Embryonic facial prominence (tissue), 1 donor: Measurements from ENCODE around the gene MEI1.
"Not testable (repeated sequence)": the region's sequence is repeated elsewhere in the genome, so short reads cannot be mapped to it uniquely, and the experiment has no call there.

Experiments
- DNase-seq: peaks from one replicate; pipeline ENCODE4 v3.0.0-alpha.2; 2016; ENCODE audit errors: extremely low spot score

MEI1 gene

DNA sequence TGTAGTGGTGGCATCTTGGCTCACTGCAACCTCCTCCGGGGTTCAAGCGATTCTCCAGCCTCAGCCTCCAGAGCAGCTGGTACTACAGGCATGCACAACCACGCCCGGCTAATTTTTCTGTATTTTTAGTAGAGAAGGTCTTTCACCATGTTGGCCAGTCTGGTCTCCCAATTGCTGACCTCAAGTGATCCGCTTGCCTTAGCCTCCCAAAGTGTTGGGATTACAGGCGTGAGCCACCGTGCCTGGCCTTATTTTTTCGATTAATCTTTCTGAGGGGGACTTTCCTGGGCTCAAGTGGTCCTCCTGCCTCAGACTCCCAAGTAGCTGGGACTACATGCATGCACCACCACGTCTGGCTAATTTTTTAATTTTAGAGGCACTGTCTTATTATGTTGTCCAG lies 16.3 kb upstream of the MEI1 start:
- DNase-seq, result no peak

DNA sequence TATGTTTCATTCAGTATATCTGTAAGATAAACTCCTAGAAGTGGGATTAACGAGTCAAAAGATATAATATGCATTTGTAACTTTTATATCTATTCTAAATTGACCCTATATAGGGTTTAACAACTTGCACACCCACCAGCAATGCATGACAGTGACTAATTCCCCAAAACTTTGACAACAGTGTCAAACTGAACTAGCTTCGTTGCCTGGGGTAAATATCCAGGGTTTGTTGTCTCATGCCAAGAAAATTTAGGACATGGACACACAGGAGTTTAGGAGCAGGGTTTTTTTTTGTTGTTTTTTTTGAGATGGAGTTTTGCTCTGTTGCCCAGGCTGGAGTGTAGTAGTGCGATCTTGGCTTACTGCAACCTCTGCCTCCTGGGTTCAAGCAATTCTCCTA lies 15.7 kb upstream of the MEI1 start:
- no peak for DNase-seq

DNA sequence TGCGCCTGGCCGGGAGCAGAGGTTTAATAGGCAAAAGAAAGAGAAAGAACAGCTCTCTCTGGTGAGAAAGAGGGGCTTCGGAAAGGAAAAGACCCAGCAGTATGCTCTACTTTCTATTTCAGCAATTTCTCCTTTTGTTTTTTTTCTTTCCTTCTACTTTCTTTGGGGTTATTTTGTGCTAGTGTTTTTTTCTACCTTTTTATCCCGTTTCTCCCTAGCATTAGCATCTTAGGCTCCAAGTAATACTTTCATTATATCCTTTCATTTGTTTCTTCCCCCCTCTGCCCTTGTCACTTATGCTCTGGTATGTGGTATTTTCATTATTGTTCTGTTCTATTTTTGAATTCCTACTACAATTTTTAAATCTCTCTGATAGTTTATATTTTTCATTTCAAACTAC lies 15.1 kb upstream of the MEI1 start:
- DNase-seq, result no peak

DNA sequence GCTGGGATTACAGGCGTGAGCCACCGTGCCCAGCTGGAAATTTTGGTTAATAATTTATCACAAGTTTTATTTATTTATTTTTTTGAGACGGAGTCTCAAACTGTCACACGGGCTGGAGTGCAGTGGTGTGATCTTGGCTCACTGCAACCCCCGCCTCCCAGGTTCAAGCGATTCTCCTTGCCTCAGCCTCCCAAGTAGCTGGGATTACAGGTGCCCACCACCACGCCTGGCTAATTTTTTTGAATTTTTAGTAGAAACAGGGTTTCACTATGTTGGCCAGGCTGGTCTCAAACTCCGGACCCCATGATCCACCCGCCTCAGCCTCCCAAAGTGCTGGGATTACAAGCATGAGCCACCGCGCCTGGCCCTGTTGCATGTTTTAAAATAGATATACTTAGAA lies 12.4 kb upstream of the MEI1 start:
- DNase-seq, result not testable (repeated sequence)

DNA sequence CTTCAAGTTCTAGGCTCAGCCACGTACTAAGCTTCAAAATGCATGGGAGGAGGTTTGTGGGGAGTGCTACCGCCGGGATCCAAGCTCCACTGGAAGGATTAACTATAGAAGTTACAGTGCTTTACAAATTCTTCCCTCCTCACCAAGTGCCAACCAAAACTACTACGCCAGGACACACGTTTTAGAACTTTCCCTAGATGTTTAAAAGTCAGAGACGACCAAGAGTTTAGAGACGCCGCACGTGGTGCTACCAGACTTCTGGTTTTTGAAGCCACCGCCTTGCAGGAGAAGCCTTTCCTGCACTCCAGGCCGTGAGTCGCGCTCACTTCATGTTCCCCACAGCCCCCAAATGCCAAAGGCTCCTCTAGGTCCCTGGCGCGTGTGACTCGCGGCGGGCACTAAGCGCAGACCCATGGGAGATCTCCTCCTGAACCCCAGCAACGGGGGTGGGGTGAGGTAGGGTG lies 11.4 kb upstream of the MEI1 start:
- DNase-seq, result no peak

DNA sequence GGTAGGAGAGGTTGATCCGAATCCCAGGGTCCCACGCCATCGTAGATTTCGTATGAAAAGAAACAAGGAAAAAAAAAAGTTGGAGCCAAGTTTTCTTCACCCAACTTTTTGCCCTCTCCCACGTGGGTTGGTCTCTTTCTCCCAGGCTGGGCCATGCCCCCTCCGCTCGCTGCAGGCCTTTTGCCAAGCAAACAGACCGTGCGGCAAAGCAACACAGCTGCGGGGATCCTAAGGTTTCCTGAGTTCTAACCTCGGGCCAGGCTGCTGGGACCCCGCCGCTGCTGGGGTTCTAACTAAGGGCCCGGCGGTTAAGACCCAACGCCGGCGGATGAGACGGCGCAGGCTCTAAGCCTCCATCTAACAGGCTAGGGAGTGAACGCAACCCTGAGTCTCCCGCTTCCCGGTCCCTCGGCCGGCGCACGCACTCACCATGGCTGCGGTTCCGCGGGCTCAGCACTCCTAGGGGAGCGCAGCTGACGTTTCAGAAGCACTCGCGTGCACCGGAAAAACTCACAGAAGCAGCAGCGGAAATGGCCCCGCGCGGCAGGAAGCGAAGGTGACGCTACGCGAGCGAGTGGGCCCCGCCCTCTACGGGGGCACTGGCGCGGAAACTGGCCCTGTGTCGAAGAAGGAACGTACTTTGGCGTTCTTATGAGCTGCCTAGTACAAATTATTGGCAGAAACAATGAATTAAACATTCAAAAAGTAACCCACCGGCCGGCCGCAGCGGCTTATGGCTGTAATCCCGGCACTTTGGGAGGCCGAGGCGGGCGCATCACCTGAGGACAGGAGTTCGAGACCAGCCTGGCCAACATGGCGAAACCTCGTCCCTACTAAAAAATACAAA lies 10.7 kb upstream of the MEI1 start, which contains the start of gene SNU13:
TSS of gene SNU13 (minus strand) at position 503 of the 847 bp plus-strand sequence. CDS start at position 432, 71 bp downstream.
- peak; percentile 96 for DNase-seq

DNA sequence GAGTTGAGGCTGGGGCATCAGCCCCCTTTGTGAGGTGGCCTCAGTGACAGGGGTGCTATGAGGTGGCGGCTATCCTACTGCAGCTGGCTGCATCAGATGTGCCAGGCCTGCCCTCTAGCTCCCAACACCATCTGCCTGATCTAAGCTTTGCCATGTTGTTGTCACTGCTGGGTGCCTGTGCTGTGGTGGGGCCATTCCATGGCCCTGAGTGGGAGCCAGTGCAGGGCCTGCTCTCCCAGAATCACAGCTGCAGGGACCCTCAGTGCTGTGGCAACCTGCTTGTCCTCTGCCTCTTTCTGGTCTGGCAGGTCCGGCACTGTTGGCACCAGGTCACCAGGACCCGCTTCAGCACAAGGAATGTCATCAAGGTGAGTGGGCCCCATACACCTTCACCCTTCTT lies 8.8 kb upstream of the MEI1 start:
- no peak for DNase-seq

DNA sequence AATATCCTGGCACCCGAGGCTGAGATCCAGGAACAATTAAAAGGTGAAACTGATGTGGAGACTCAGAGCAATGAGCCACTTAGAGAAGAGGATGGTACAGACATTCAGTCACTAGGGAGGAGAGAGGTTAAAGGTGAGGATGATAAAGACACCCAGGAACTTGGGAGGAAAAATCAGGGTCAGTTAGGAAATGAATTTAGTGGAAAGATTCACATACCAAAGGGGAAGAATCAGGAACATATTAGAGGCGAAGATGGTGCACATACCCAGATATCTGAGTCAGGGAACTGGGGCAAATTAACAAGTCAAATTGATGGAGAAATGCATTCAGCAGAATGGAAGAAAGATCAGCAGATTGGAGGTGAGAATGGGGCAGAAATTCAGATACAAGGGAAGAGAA lies 4.1 kb upstream of the MEI1 start:
- DNase-seq, result no peak

DNA sequence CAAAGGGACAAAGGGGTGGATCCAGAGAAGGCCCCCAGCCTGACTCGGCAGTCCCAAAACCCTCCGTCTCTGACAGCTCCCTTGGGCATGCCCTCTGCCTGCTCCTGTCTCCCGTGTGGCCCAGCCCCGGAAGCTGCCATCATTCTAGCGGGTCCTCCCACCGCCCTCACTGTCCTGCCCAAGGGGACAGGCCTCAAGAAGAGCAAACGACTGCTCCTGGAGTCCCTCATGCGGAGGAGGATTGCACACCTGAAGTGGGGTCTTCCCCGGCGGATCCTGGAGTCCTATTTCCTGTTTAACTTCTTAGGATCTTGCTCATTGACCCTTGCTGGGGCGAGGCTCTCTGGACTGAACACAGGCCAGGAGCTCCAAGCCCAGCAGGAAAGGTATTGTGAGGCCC lies 2.6 kb upstream of the MEI1 start:
- DNase-seq, result no peak

DNA sequence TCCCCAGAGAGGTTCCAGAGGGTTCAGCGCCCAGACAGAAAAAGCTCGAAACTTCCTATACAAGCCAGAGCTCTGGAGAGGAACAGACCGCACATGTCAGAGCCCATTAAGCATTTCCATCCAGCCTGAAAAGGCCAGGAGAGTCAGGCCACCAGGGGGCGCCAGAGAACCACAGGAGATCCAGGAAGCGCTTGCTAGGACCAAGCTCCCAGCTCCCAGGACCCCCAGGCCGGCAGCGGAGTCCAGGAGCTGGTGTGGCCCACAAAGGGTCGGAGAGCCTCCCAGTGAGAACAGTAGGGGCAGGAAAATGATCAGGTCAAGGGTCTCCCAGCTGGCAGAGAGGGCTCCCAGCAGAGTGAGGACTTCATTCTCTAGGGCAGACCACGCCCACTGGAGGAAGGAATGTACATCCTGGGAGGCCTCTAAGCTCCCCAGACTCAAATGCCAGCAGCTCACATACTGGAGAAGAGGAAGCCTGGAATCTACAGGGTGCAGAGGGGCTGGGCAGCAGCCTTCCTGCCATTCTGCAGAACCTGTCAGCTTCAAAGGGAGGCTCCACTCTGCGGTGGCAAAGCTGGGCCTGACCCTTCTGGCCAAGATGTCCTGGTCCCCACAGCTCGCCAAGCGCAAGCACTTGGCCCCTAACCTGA lies 2.1 kb upstream of the MEI1 start:
- peak; percentile 68 for DNase-seq

DNA sequence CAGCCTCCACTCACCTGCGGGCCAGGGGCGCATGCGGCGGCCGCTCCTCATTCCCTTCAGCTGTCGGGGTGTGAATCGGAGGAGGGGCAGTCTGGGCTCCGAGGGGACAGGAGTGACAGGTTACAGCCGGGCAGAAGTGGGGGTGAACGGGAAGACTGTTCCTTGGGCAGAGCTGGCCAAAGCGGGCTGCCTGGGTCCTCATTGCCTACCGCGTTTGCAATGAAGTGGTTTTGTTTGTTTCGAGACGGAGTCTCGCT lies 733 bp downstream of the MEI1 start:
- no peak for DNase-seq

DNA sequence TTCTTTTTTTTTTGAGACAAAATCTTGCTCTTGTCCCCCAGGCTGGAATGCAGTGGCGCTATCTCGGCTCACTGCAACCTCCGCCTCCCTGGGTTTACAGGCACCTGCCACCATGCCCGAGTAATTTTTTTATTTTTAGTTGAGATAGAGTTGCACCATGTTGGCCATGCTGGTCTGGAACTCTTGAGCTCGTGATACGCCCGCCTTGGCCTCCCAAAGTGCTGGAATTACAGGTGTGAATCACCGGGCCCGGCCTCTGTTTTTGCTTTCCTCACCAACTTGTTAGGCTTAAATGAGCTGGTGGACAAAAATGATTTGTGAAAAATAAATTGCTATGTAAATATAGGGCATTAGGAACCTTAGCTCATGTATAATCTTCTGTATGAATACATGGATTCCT lies 3.5 kb downstream of the MEI1 start:
- DNase-seq, result no peak

DNA sequence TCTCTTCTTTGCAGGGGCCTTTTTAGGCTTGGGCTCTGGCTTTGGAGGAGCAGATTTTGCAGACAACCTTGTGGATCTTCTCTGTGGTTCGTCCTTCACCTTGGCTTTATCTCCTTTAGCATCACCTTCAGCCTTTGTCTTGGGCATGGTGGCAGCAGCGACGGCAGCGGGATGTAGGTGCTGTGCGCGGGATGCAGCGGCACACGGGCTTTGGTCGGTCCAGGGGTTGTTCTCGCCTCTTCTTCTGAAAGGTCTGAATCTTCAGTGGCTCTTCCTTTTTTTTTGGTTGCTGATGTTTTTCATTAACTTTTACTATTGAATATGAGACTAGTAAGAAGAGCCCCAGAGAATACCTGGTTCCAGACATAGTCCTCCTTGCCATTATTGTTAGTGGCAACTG lies 10.0 kb downstream of the MEI1 start:
- DNase-seq, result no peak

DNA sequence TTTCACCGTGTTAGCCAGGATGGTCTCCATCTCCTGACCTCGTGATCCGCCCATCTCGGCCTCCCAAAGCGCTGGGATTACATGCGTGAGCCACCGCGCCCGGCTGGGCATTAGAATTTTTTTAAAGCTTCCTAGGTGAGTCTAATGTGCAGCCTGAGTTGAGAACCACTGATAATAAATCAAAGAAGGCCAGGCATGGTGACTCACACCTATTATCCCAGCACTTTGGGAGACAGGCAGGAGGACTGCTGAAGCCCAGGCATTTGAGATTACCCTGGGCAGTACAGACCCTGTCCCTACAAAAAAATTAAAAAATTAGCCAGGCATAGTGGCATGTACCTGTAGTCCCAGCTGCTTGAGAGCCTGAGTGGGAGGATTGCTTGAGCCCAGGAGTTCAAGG lies 13.7 kb downstream of the MEI1 start:
- DNase-seq, result no peak

DNA sequence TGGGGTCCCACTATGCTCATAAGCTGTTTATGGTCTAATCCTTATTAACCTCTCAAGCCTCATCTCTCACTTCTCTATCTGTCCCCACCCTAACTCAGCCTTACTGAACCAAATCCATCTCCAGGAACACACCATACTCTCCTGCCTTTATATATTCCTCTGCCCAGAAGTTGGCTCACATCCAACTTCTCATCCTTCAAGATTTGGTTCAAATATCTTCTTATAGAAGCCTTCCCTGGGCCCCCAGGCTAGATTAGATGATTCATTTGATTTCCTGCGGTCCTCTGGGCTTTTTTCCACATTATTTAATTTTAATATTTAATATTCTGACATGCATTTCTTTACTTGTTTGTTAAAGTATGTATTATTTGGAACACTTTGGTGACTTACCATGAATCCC lies 23.2 kb downstream of the MEI1 start:
- no peak for DNase-seq

DNA sequence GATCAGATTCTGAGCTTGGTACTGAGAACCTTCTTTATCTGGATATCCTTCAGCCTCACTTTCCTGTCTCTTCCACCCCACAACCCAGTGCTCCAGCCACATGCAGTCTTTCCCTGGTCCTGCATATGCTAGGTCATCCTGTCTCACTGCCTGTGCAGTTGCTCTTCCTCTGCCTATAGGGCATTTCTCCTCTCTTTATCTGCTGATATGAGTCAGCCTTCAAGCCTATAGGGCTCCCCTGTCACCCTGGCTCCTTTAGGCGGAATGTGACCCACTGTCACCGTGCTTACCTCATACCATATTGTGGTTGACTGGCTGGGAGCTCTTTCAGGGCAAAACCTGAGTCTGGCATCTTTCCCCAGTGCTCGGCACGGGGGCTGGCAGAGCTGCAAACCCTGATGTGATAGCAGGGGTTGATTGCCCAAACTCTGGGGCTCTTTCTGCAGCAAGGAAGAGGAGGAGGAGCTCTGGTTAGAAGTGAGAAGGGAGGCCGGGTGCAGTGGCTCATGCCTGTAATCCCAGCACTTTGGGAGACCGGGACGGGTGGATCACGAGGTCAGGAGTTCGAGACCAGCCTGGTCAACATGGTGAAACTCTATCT lies 26.3 kb downstream of the MEI1 start:
- no peak for DNase-seq

DNA sequence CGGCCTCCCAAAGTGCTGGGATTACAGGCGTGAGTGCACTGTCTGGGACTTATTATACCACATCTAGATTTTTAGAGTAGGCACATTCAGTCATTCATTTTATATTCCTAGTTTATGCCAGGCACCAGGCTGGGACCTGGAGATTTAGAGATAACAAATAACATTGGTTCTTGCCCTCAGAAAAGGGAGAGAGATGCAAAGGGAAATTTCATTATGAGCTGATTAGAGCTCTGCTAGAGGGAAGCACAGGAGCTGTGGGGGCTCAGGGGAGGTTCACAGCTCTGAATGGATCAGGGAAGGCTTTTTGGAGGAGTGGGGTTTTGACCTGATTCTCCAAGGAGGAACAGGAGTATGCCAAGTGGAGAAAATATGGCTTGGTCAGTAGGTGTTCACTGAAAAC lies 32.3 kb downstream of the MEI1 start:
- DNase-seq, result no peak

DNA sequence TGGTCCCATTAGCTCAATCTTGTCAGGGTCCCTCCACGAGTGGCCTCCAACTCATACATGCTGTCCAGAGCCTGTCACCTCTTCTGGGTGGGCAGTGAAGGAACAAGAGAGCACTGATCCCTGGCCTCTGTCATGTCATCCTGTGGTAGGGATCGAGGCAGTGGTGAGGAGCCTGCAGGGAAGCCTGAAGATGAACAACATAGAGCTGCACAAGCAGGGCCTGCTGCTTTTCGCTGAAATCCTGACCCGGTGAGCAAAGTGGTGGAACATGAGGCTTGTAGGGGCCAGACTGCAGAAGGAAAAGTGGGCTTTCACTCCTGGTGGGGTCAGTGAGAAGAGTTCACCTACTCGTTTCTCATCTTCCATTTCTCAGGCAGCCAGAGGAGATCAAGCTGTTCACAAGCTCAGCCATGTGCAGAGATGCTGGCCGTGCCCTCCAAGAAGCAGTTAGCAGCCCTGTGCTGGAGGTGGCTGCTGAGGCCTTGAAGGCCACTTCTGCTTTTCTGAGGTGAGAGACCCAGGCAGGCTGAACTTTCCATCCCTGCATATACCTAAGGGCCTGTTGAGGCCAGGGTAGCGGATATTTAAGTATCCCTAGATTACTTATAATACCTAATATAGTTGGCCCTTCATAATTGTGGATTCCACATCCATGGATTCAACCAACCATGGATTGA lies 32.9 kb downstream of the MEI1 start:
- DNase-seq, result no peak

DNA sequence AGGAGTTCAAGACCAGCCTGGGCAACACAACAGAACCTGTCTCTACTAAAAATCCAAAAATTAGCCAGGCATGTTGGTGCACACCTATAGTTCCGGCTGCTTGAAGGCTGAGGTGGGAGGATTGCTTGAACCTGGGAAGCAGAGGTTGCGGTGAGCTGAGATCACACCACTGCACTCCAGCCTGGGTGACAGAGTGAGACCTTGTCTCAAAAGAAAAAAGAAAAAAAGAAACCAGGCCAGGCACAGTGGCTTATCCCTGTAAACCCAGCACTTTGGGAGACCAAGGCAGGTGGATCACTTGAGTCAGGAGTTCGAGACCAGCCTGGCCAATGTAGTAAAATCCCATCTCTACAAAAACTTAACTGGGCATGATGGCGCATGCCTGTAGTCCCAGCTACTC lies 33.9 kb downstream of the MEI1 start:
- DNase-seq, result not testable (repeated sequence)

DNA sequence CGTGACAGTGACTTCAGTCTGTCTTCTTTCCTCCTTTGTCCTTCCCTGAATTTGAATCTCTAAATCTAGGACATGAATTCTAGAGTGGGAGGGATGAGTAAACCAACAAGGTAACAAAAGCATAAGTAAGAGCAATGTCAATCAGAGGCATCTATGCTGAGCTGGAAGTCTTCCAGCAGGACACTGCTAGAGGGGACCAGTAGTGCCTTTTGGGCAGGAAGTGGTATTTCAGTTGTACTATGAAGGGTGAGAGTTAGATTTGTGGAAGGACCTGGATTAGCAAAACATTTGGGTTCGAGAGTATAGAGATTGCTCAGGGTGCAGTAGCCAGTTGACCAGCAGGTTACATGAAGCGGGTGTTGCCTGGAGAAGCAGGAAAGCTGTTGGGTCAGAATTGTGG lies 40.3 kb downstream of the MEI1 start:
- DNase-seq, result no peak

DNA sequence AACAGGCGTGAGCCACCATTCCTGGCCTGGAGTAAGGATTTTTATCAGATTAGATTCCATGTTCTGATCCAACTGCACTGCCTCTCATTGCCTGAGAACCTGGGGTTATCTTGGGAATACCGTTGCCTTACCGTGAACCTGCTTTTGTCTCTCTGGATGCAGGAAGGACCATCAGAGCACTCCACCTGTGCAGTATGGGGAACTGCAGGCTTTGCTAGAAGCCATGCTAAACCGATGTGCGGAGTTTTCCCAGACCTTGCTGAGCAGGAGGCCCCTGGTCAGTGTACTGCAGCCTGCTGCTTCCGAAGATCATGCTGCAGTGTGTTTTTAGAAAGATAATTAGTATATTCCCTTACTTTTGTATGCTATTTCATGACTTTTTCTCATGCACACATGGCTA lies 43.6 kb downstream of the MEI1 start:
- DNase-seq, result no peak

DNA sequence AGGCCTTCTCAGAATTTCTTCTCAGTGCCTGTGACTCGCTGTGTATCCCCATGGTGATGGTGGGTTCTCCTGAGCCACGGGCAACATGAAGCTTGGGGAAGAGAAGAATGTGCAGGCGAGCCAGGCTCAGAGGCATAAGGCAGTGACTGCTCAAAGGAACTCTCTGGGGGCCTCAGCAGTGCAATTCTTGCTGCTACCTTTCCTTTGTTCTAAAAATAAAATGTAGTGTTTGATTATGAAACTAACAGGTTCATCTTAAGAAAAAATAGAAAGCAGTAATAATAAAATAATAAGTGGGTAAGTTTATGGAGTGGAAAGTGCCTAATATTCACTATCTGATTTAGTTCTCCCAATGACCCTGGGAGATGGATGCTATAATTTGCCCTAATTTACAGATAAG lies 46.7 kb downstream of the MEI1 start:
- DNase-seq, result no peak
